Breast epithelium (tissue), 4 donors: ENCODE data around the gene HTRA3. TPM values are rescaled to one million over a fixed set of nuclear protein-coding genes. Genes with fewer than 3 reads are reported as not detected.

Experiments
- DNase-seq, 2 donors: peaks; one replicate each; pipeline ENCODE4 v3.0.0-alpha.2; 2019; ENCODE audit warnings: low spot score in 2 of 2
- H3K27ac ChIP-seq, 2 donors: fragments of 200-600 bp; sonication (generic) in 1 of 2; one replicate each; pipeline ENCODE4 v1.5.1; 2016 to 2019; ENCODE audit warnings: mild to moderate bottlenecking in 1 of 2
- H3K27me3 ChIP-seq, 2 donors: fragments of 200-600 bp; sonication (generic) in 1 of 2; one replicate each; pipeline versions ENCODE4 v1.5.1 to v1.6.0; 2017 to 2019; ENCODE audit warnings: control low read depth in 1 of 2, mild to moderate bottlenecking in 1 of 2
- H3K36me3 ChIP-seq: fragments of 200-600 bp; one replicate; pipeline ENCODE4 v1.5.1; 2019
- H3K4me1 ChIP-seq, 2 donors: fragments of 200-600 bp; sonication (generic); one replicate each; pipeline ENCODE4 v1.5.1; 2016 to 2019; ENCODE audit warnings: control low read depth in 1 of 2
- H3K4me3 ChIP-seq, 3 donors: fragments of 200-600 bp; sonication (generic); 1 replicate in 2 of 3; 2 replicates in 1 of 3; pipeline ENCODE4 v1.5.1; 2016 to 2019; ENCODE audit warnings: mild to moderate bottlenecking in 3 of 3, moderate library complexity in 2 of 3
- H3K9me3 ChIP-seq, 2 donors: fragments of 200-600 bp; sonication (generic) in 1 of 2; one replicate each; pipeline ENCODE4 v1.5.1; 2016 to 2019; ENCODE audit warnings: control low read depth in 1 of 2
- POLR2A ChIP-seq: fragments of 450-650 bp; IDR thresholded peaks from one replicate; pipeline ENCODE4 v1.6.1; 2016; ENCODE audit warnings: antibody characterized with exemption, mild to moderate bottlenecking, moderate library complexity
- POLR2AphosphoS5 ChIP-seq, 3 donors: sonication (generic); formaldehyde crosslinking; IDR thresholded peaks; one replicate each; pipeline ENCODE4 v1.6.1; 2017; ENCODE audit warnings: antibody characterized with exemption in 3 of 3
- intact Hi-C: fragments of 100-400 bp; cut with DNase I; formaldehyde crosslinking; loops from one replicate; pipeline ENCODE4 v1.15.1; 2023; ENCODE audit warnings: low total_unique reads
- total RNA-seq, 3 donors: library from RNA; depleted of rRNA; stranded (reverse); fragments of >200 nt; gene quantifications; one replicate each; pipeline ENCODE4 v1.1.0, GENCODE V29; 2016
- TF ChIP-seq, protein P1 (sequence below), 3 donors: fragments of 450-650 bp; IDR thresholded peaks; one replicate each; pipeline ENCODE4 v1.5.1; 2016 to 2017; ENCODE audit warnings: antibody characterized with exemption in 3 of 3, mild to moderate bottlenecking in 3 of 3, moderate library complexity in 3 of 3

Gene HTRA3
- total RNA-seq, 3 donors from 2014 or later, result 8.5 to 53.9 (median 19.7) TPM

DNA sequence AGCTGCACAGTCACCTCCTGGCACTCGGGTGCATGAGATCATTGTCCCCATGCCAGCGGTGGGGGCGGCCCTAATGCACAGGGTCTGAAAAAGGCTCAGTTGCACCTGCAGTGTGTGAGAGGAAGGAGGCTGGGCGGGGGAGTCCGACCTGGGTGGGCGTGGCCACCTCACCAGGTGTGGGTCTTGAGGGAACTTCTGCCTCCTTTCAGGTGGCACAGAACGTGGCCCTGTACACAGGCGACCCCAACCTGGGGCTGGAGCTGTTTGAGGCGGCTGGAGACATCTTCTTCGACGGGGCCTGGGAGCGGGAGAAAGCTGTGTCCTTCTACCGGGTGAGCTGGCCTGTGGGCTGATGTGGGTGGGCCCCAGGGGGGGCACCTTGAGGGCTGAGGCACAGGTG, 34.3 kb upstream of the HTRA3 start:
- H3K4me1 ChIP-seq, result no peaks in the 10 kb centered on the region
- no peak overlapping the region for H3K4me3 ChIP-seq
- no peaks in the 10 kb centered on the region for H3K9me3 ChIP-seq
- no peaks in the 10 kb centered on the region for H3K36me3 ChIP-seq
- DNase-seq, result no peak
- intact Hi-C loops, result no loop called here
- no peak overlapping the region for H3K27ac ChIP-seq
- TF ChIP-seq POLR2A, result no peak
- H3K27me3 ChIP-seq, result no peaks in the 10 kb centered on the region

DNA sequence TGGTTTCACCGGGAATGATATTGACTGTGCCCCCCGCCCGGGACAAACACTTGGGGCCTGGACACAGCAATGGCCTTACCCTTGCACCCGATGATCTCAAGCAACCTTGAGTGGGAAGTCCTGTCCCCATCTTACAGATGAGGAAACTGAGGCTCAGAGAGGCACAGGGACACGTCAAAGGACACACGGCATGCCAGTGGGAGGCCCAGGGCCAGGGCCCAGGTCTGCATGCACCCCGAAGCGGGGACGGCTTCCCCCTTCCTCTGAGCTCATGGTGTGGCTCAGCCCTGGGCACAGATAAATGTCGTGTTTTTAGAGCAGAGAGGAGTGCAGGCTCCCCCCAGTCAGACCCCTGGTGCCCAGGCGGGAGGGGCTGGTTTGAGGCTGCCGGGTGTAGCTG, 33.9 kb upstream of the HTRA3 start:
- Histone ChIP-seq H3K9me3 (no peaks in the 10 kb centered on the region), H3K4me3 (no peak overlapping the region), H3K27me3 (no peaks in the 10 kb centered on the region), H3K36me3 (no peaks in the 10 kb centered on the region), H3K4me1 (no peaks in the 10 kb centered on the region), H3K27ac (no peak overlapping the region)
- no peak for DNase-seq
- intact Hi-C loops, result no loop called here
- TF ChIP-seq POLR2AphosphoS5 (IDR thresholded peaks at IDR 0.05) (no peak), POLR2A (no peak)
- TF ChIP-seq, protein P1, sequence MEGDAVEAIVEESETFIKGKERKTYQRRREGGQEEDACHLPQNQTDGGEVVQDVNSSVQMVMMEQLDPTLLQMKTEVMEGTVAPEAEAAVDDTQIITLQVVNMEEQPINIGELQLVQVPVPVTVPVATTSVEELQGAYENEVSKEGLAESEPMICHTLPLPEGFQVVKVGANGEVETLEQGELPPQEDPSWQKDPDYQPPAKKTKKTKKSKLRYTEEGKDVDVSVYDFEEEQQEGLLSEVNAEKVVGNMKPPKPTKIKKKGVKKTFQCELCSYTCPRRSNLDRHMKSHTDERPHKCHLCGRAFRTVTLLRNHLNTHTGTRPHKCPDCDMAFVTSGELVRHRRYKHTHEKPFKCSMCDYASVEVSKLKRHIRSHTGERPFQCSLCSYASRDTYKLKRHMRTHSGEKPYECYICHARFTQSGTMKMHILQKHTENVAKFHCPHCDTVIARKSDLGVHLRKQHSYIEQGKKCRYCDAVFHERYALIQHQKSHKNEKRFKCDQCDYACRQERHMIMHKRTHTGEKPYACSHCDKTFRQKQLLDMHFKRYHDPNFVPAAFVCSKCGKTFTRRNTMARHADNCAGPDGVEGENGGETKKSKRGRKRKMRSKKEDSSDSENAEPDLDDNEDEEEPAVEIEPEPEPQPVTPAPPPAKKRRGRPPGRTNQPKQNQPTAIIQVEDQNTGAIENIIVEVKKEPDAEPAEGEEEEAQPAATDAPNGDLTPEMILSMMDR (IDR thresholded peaks at IDR 0.05), result no peak

DNA sequence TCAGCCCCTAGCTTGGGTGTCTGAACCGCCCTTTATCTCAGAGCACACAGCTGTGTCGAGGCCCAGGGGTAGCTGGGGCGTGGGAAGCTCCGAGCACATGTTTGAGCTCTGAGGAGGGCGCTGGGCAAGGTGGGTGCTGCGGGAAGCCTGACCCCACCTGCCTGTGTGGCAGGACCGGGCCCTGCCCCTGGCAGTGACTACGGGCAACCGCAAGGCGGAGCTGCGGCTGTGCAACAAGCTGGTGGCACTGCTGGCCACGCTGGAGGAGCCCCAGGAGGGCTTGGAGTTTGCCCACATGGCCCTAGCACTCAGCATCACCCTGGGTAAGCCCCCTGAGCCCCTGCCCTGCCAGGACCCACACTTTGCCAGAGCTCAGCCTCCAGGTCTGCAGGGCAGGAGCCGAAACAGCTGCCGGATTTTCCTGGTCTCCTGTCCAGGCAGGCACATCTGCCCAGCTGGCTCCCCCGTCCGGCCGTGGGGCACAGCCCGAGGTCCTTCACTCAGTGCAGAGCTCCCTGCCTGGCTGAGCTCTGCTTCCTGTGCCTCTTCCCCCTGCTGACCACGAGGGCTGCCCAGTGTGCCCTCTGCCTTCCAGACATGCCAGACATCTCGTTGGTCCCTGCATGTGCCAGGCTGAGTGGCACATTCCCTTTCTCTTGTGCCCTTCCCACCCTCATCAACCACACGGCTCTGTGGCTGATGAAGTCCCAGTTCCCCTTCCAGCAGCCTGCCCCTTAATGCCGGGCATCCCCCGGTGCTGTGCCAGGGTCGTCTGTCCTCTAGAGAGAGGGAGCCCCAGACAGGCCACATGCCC, 33.2 kb upstream of the HTRA3 start:
- intact Hi-C loops, result no loop called here
- DNase-seq, result no peak
- Histone ChIP-seq H3K9me3 (no peaks in the 10 kb centered on the region), H3K27ac (no peak overlapping the region), H3K36me3 (no peaks in the 10 kb centered on the region), H3K4me3 (no peak overlapping the region), H3K27me3 (no peaks in the 10 kb centered on the region), H3K4me1 (no peaks in the 10 kb centered on the region)
- TF ChIP-seq POLR2A (no peak), POLR2AphosphoS5 (IDR thresholded peaks at IDR 0.05) (no peak)
- TF ChIP-seq, protein P1 (IDR thresholded peaks at IDR 0.05), result no peak

DNA sequence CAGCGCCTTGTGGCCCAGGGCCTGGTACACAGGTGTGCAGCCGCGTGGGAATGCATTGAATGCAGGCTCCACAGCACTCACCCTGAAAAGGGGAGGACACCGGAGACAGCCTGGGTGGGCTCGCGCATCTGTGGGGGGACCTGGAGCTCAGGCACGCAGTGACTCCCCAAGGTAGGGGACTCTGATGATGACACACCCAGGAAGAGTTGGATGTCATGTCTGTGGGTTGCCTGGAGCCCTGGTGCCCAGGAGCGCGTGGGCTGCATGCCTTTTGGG, 32.7 kb upstream of the HTRA3 start:
- no peak overlapping the region for H3K4me3 ChIP-seq
- H3K27ac ChIP-seq, result no peak overlapping the region
- no peaks in the 10 kb centered on the region for H3K4me1 ChIP-seq
- no peaks in the 10 kb centered on the region for H3K9me3 ChIP-seq
- TF ChIP-seq, protein P1 (IDR thresholded peaks at IDR 0.05), result no peak
- no peak for TF ChIP-seq POLR2AphosphoS5 (IDR thresholded peaks at IDR 0.05)
- no peak for TF ChIP-seq POLR2A
- DNase-seq, result no peak
- no peaks in the 10 kb centered on the region for H3K27me3 ChIP-seq
- intact Hi-C loops, result no loop called here
- H3K36me3 ChIP-seq, result no peaks in the 10 kb centered on the region

DNA sequence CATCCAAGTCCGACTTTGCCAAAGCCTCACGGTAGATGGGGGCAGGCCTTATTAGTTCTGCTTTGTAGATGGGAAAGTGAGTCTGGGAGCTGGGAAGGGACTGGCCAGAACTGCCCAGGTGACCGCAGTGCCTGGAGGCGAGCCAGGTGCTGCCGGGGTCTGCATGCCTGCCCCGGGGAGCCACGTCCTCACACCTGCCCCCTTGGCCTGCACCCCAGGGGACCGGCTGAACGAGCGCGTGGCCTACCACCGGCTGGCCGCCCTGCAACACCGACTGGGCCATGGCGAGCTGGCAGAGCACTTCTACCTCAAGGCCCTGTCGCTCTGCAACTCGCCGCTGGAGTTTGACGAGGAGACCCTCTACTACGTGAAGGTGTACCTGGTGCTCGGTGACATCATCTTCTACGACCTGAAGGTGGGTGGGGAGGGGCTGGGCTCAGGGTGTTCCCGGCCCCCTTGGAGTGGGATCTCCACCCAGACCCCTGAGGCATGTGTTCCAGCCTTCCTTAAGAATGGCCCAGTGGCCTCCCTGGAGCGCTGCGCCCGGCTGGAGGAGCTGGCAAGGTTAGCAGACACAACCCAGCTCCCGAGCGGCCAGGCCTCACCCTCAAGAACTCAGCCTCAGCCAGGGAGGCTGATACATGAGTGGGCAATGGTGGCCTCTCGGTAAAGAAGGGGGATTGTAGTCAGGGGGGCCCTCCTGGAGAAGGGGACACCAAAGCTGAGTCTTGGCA, 32.1 kb upstream of the HTRA3 start:
- H3K36me3 ChIP-seq, result no peaks in the 10 kb centered on the region
- intact Hi-C loops, result no loop called here
- no peaks in the 10 kb centered on the region for H3K4me1 ChIP-seq
- no peaks in the 10 kb centered on the region for H3K9me3 ChIP-seq
- DNase-seq, result no peak
- no peaks in the 10 kb centered on the region for H3K27me3 ChIP-seq
- no peak overlapping the region for H3K27ac ChIP-seq
- TF ChIP-seq POLR2AphosphoS5 (IDR thresholded peaks at IDR 0.05) (no peak), POLR2A (no peak)
- TF ChIP-seq, protein P1 (IDR thresholded peaks at IDR 0.05), result no peak
- no peak overlapping the region for H3K4me3 ChIP-seq
